ENCODE measurements around the gene F13A1.

F13A1 gene

GRCh38 chr6:6346427-6347023 is 26.1 kb upstream of the F13A1 start:
- no peak for DNase-seq (ENCODE audit: low read depth)
- H3K4me3 ChIP-seq (ENCODE audit: low read depth, low read length) = no peak overlapping the region
- in situ Hi-C loops (cut with HindIII; ENCODE audit: low sequenced_read_pairs) = no loop called here
- no peak for TF ChIP-seq CTCF (IDR thresholded peaks at IDR 0.05; ENCODE audit: low read depth, low read length, missing control alignments)

- in situ Hi-C loops (cut with HindIII; ENCODE audit: low sequenced_read_pairs) = no loop called here
- no peak overlapping the region for H3K4me3 ChIP-seq (ENCODE audit: low read depth, low read length)
- no peak for DNase-seq (ENCODE audit: low read depth)
- TF ChIP-seq CTCF (IDR thresholded peaks at IDR 0.05; ENCODE audit: low read depth, low read length, missing control alignments) = no peak
Observed at GRCh38 chr6:6333501-6333900, 13.0 kb upstream of the F13A1 start.

GRCh38 chr6:6332811-6333244 is 12.4 kb upstream of the F13A1 start:
- in situ Hi-C loops (cut with HindIII; ENCODE audit: low sequenced_read_pairs) = no loop called here
- H3K4me3 ChIP-seq (ENCODE audit: low read depth, low read length) = no peak overlapping the region
- no peak for DNase-seq (ENCODE audit: low read depth)
- no peak for TF ChIP-seq CTCF (IDR thresholded peaks at IDR 0.05; ENCODE audit: low read depth, low read length, missing control alignments)

GRCh38 chr6:6331946-6332601 is 11.6 kb upstream of the F13A1 start:
- DNase-seq (ENCODE audit: low read depth) = no peak
- in situ Hi-C loops (cut with HindIII; ENCODE audit: low sequenced_read_pairs) = no loop called here
- H3K4me3 ChIP-seq (ENCODE audit: low read depth, low read length) = no peak overlapping the region
- no peak for TF ChIP-seq CTCF (IDR thresholded peaks at IDR 0.05; ENCODE audit: low read depth, low read length, missing control alignments)

GRCh38 chr6:6331393-6331792 is 10.9 kb upstream of the F13A1 start:
- no peak for DNase-seq (ENCODE audit: low read depth)

GRCh38 chr6:6330407-6330806 is 9.9 kb upstream of the F13A1 start:
- DNase-seq (ENCODE audit: low read depth) = no peak
- in situ Hi-C loops (cut with HindIII; ENCODE audit: low sequenced_read_pairs) = no loop called here
- no peak for TF ChIP-seq CTCF (IDR thresholded peaks at IDR 0.05; ENCODE audit: low read depth, low read length, missing control alignments)
- H3K4me3 ChIP-seq (ENCODE audit: low read depth, low read length) = no peak overlapping the region

More at GRCh38 chr6:6331393-6331792, 10.9 kb upstream of the F13A1 start:
- no peak for TF ChIP-seq CTCF (IDR thresholded peaks at IDR 0.05; ENCODE audit: low read depth, low read length, missing control alignments)
- H3K4me3 ChIP-seq (ENCODE audit: low read depth, low read length) = no peak overlapping the region
- in situ Hi-C loops (cut with HindIII; ENCODE audit: low sequenced_read_pairs) = no loop called here

All from astrocyte of the cerebellum (primary cell).